GM21367 (cell line): Measurements from ENCODE around the gene PNLIPRP3.
A peak's percentile ranks its signal among the peaks of the same experiment; 100 is the strongest.
"Not testable (repeated sequence)": the region's sequence is repeated elsewhere in the genome, so short reads cannot be mapped to it uniquely, and the experiment has no call there.

Experiments
- ATAC-seq: cut with Tn5 transposase; IDR thresholded peaks from one replicate; pipeline ENCODE4 v1.9.1; 2021; ENCODE audit not compliant: unreplicated experiment

PNLIPRP3 gene

DNA sequence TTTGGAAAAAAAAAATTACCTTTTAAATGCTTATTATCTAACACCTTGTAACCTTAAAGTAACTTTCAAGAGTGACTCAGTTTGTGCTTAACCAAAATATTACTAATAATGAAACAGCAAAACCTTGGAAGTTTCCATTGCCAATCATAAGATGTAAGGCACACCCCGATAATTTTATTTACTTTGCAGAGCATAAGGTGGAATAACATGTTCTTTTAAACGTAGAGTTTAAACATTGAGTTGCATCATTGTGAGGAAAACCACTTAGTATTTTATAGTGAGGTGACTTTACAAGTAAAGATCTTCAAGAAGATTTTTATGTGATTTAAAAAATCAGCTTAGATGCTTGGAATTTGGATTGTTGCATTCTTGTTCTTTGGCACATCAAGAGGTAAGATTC is at the start of gene PNLIPRP3:
Gene PNLIPRP3, plus strand, starts transcription at position 177 of the 400 bp plus-strand sequence. Its CDS starts 166 bp downstream, at position 343.
- ATAC-seq: no peak

DNA sequence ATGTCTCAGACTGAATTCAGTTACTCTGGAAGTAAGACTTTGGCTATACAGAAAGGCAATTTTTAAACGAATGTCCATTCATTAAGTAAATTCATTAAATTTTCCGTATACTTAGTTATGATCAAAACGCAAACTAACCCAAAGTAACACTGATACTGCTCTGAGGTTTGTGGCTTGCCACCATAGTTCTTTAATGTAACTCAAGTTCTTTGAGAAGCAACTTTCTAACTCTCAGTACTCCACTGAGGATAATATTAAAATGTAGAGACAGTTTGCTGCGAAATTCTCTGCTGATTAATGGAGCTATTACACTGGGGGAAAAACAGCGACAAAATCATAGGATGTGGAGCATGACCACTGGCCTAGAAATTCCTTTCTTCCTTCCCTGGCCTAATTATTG is 45.4 kb upstream of the PNLIPRP3 start:
- no peak for ATAC-seq

DNA sequence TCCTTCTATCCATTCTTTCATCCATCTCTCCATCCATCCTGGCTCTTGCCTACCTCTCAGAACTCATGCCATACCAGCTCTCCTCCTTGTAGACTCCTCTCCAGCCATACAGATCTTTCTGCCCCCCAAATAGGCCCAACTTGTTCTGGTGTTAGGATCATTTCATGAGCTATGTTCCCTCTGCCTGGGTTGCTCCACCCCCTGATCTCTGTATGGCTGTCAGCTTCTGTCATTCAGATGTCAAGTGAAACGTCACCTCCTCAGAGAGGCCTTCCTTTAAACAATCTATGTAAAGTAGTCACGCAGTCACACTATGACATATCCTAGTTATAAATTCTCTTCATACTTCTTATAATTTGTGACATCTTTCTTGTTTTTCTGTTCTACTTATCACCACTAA is 42.3 kb upstream of the PNLIPRP3 start:
- ATAC-seq: no peak

DNA sequence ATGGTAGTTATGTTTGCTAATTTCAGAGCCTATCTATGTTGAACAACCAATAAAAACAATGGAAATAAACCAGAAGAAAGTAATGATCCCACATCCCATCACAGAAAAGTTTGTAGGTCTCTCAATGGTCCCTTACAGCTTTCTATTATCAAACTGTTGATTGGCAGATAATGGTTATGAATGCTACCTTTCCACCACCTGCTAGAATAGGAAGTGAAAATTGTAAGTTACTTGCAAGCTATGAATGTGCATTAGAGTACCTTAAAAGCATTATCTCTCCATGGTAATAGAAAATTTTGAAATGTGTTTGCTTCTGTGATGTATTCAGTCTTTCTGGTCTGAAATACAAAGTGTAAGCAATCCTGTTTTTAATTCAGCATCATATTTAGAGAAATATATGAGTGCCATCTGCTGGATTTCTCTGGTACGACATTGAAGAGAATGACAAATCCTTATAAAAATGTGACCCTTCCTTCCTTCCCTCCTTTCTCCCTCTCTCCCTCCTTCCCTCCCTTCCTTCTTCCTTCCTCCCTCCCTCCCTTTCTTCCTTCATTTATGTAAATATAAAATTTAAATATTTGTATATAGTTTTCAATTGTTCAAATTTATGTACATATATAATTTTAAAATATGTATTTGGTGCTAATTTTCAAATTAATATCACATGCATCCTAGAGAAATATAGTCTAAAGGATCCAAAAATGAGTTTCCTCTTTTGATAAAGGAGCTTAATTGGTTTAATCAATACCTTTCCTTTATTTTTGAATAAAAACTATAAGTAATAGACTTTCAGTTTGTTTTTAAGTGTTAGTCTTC is 41.4 kb upstream of the PNLIPRP3 start:
- peak; percentile 54 for ATAC-seq

DNA sequence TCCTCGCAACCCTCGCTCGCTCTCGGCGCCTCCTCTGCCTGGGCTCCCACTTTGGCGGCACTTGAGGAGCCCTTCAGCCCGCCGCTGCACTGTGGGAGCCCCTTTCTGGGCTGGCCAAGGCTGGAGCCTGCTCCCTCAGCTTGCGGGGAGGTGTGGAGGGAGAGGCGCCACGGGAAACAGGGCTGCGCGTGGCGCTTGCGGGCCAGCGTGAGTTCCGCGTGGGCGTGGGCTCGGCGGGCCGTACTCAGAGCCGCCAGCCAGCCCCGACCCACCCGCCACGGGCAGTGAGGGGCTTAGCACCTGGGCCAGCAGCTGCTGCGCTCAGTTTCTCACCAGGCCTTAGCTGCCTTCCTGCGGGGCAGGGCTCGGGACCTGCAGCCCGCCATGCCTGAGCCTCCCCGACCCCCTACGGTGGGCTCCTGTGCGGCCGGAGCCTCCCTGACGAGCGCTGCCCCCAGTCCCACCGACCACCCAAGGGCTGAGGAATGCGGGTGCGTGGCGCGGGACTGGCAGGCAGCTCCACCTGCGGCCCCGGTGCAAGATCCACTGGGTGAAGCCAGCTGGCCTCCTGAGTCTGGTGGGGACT is 34.3 kb upstream of the PNLIPRP3 start:
- ATAC-seq: not testable (repeated sequence)

DNA sequence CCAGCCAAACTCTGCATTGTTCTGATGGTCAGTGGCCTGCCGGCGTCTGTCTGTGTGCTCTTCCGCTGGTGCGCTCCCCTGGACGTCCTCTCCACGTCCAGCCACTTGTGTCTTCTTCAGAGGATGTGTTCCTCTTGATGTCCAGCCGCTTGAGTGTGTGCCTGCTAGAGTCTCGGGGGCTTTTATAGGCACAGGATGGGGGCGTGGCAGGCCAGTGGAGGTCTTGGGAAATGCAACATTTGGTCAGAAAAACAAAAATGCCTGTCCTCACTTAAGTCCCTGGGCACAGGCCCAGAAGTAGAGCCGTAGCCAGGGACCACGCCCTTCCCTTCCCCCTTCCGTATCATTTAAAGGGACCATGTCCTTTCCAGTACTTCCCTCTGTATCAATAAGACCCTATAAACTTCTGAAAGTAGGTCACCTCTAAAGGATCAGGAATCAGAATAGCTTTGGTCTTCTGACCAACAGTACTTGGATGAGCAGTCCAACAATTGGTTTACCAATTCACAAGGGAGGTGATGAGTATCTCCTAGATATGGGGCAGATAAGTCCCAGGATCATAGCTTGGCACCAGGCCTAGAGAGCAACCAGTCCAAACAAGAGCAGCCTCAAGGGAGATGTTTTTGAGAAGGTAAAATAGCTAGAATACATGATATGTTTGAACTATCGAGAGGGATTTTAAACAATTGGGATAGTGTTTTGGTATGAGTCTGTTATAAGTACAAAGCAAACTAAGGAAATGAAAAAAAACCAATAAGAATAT is 32.2 kb upstream of the PNLIPRP3 start:
- no peak for ATAC-seq

DNA sequence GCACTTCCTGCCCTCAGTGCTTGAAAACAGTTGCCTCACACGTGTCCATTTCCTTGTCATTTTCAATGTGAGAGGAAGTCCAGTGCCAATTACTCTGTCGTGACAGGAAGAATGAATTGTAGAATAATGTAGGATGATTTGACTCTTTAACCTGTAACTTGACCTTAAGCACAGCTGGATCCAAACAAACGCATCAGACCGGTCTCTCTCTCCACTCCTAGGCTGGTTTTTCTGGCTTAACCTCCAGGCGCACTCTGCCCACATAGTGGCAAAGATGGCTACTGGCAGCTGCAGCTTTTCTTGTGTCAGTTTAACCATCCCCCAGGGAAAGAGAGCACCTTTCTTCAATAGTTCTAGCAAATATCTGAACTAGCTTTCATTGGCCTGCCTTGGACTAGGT is 29.4 kb upstream of the PNLIPRP3 start:
- no peak for ATAC-seq

DNA sequence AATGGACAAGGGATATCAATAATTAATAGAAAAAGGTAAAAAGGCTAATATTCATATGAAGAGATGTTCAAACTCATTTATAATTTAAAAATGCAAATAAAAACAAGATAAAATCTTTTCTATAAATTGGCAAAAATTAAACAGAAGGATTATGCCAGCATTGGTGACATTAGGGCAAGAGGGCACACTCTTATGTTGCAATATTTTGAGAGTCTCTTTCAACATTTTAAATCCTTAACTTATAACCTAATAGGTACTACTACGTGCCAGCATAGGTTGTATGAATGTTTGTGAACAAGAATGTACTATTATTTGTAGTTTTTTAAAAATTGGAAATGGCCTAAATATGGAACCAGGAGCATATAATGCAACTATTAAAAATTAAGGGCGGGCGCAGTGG is 24.8 kb upstream of the PNLIPRP3 start:
- ATAC-seq: no peak

DNA sequence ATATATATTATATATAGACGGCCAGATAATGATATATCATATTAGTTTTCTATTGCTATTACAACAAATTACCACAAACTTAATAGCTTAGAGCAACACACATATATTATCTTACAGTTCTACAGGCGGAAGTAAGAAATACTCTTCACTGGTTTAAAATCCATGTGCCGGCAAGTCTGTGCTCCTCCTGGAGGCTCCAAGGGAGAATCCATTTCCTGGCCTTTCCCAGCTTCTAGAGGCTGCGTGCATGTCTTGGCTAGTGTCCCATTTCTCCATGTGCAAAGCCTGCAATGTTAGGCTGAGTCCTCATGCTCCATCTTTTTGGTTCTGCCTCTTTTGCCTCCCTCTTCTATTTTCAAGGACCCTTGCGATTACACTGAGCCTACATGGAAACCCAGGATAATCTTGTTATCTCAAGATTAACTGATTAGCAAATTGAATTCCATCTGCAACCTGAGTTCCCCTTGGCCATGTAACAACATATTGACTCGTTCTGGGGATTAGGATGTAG is 23.9 kb upstream of the PNLIPRP3 start:
- ATAC-seq: no peak

DNA sequence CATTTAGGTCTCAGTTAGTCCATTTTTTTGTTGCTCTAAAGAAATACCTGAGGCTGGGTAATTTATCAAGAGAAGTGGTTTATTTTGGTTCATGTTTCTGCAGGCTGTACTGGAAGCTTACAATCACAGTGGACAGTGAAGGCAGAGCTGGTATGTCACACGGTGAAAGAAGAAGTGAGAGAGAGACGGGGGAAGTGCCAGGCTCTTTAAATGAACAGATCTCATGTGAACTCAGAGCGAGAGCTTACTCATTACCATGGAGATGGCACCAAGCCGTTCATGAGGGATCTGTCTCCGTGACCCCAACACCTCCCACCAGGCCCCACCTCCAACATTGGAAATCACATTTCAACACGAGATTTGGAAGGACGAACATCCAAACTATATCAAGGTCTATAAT is 18.9 kb upstream of the PNLIPRP3 start:
- ATAC-seq: peak; percentile 64

DNA sequence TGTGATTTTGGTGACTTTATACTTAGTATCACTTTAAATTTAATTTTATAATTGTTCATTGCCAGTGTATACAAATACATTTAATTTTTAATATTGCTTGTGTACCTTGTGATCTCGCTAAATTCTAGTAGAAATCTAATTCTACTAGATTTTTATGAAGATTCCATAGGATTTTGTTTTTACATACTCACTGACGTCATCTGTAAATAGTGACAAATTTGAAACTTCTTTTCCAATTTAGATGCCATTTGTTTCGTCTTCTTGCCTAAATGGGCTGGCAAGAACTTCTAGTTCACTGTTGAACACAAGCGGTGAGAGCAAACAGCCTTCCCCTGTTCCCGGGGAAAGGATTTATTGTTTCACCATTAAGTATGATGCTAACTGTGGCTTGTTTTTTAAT is 17.3 kb upstream of the PNLIPRP3 start:
- no peak for ATAC-seq

DNA sequence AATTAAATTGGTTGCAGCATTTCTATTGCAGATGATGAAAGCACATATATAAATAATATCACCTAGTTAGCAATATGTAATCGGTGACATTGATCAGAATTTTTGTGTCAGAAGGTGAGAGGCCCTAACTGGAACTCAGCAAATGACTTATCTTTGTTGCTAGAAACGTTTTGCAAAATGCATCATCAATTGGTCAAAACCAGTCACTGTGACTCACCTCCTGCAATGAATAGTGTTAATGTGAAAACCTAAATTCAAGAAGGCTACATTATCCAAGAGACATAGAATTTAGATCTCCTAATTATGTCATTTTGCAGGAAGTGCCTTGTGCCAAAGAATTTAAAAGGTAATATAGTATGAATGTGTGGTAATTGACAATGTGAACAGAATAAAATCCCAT is 9.8 kb upstream of the PNLIPRP3 start:
- no peak for ATAC-seq

DNA sequence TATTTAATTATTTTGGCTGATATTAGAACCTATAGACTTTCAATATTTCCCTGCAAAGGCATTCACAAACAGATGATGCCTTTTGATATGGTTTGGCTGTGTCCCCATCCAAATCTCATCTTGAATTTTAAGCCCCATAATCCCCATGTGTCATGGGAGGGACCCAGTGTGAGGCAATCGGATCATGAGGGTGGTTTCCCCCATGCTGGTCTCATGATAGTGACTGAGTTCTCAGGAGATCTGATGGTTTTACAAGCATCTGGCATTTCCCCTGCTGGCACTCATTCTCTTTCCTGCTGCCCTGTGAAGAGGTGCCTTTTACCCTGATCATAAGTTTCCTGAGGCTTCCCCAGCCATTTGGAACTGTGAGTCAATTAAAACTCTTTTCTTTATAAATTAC is 9.3 kb upstream of the PNLIPRP3 start:
- ATAC-seq: no peak

DNA sequence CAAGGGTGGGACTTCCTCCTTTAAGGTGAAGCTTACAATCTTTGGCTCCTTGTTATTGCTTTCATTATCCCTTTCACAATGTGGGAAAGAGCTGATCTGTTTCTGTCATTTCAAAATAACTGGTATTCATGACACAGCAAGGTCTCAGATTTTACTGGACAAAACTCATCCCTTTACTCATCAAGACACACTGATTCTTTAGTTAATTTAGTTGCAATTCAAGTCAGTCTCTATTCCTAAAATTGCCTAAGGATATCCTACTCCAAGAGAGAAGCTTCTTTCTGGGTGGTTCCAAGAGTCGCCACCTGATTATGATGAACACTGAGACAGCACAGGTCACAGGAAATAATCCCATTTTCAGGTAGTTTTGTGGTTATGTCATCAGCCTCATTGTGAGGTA is 5.8 kb upstream of the PNLIPRP3 start:
- no peak for ATAC-seq

DNA sequence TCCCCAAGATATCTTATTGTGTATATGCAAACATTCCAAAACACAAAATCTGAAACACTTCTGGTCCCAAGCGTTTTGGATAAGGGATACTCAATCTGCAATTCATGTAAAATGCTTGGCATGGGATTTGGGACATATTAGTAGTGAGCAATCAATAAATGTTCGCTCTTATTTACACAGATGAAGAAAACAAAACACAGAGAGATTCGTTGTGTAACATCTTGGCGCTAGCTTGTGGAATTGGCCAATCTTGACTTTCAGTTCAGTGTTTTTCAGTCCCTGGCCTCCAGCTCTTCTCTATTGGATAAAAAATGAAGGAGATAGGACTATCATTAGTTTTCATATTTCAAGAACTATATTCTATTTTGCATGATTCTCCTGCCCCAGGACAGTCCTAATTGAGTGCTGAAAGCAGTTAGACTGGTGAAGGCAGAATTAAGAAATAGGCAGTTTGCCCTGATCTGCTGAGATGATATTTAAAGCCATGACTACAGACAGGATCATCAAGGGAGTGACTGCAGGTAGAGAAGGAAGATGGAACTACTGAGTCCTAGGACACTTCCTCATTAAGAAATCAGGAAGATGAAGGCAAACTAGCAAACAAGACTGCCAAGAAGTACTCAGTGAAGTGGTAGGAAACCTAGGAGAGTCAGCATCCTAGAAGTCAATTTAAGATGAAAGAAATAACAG is 1.8 kb downstream of the PNLIPRP3 start:
- no peak for ATAC-seq

DNA sequence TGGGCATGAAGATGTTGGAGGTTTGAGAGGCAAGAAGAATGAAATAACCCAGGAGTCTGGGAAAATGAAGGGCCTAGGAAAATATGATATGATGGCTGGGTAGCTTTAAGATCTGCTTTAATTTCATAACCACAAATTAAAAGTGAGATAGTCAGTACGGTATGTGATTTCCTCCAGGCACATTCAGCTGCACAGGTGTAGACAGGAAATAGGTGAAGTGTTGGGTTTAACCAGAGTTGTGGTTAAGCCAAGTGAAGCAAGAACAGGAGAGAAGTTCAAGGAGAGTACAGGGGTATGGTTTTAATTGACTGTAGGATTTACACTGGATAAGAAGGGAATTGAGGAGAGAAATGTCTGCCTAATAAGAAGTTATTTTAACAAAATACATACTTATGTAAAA is 2.6 kb downstream of the PNLIPRP3 start:
- no peak for ATAC-seq

DNA sequence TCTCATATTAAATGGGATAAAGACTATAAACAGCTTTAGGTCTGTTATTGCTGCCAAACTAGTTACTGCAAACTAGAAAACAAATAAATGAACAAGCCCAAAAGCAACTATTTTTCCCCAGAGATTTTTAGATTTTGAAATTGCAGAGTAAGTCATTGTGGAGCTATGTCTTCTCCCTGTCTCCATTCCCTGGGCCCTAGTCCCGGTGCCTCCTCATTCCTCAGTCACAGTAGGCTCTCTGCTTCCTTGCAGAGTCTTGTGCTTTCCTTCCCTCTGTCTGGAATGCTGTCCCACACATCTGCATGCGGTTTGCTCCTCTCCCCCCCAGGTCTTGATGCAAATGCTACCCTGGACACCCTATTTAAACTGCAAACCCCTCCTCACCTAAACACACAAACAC is 4.0 kb downstream of the PNLIPRP3 start:
- no peak for ATAC-seq

DNA sequence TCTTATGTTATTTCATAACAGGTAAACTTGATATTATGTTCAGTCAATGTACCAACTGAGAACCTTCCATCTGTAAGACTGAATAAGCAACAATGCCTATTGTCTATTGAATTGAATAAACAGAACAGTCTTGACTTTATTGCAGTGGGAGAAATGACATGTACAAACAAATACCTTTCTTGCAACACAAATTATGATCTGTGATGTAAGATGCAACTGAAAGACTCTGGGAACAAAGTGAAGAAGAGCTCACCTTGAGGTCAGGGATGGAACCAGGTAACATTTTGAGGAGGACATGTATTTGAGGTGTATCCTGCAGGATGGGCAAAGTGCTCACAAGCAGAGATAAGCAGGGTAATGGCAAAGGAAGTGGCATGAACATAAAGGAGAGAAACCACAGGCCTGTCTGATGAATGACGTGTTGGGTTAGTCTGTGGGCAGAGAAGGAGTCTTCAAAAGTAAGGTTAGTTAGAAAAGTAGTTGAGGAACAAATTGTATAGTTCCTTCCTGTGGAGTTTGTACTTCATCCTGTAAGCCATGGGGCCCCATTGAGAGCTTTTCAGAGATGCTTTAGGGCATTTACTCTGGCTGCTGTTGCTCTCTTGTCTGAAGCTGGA is 9.5 kb downstream of the PNLIPRP3 start:
- no peak for ATAC-seq

DNA sequence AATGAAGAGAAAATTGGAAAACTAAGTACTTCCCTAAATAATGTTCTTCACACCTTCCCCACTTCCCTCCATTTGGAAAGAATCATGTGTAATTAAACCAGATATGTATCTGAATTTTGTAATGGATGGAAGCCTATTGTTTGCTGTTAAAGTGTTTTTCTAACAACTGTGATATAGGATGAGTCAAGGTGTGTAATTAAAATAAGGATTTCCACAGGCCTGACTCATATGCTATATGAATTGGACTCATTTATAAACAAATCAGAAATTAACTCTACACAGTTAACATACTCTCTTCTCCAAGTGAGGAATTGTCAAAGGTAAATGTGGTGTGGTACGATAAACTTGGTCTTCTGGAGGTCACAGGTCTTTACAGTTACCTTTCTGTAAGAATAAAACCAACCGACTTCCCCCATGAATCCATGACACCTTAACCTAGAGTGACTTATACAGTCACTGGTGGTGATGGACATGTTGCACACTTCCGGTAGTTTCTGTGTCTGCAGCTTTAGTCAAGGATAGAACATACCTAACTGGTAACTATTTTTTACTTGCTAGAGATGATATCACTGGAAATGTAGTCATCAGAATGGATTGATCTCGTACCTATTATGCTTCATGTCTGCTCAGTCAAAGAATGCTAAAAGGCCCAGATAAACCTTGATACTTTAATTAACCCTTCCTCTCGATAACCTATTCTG is 12.8 kb downstream of the PNLIPRP3 start:
- ATAC-seq: no peak

DNA sequence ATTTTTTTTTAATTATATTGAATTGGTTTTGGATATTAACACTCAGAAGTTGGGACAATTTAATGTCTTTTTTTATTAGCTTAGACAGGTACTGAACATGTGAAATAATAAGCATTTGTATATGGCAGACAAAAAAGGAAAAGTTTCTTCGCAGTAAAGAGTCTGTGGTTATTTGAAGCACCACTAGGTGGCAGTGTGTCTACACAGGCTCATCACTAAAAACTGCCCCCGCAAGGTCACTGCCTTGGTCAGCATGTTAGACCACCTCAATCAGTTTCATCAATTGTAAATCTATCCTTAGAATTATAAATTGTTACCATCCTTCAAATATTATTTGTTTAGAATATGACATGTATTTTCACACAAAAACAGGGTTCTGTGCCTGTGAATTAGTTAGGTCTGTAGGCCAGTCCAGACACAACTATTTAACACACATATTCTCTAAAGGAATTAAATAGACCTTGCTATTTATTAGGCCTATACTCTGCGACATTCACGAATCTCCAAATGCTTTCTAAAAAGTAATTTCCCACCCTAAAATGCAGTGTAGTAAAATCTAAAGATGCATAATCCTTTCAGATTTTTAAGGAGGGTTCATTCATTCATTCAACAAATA is 17.0 kb downstream of the PNLIPRP3 start:
- ATAC-seq: peak; percentile 88
